HepG2 (cell line): Measurements from ENCODE around the gene GALNTL6. TPM values are rescaled to one million over a fixed set of nuclear protein-coding genes. Genes with fewer than 3 reads are reported as not detected.

ENCODE experiments used
- ATAC-seq: fragments of 200-7000 bp; cut with Tn5 transposase; 3 replicates; pipeline ENCODE4 v1.9.1; 2020; ENCODE audit warnings: mild to moderate bottlenecking, moderate library complexity
- BruUV-seq: library from RNA; stranded (reverse); fragments of 400-500 nt; replicated peaks from 2 replicates; lab custom pipeline; 2021; lab: Mats Ljungman, UMichigan
- CTCF ChIA-PET: fragments of 300-600 bp; formaldehyde crosslinking; extraction: SDS; loops from one replicate; lab custom pipeline; 2021; ENCODE audit warnings: low total read pairs, inconsistent platforms, low intra/inter-chr PET ratio; lab: Yijun Ruan, JAX
- POLR2A ChIA-PET: fragments of 350-600 bp; sonication (Branson Sonifier 250); formaldehyde crosslinking; loops from one replicate; lab custom pipeline; 2020; ENCODE audit warnings: antibody characterized with exemption, inconsistent platforms; lab: Yijun Ruan, JAX
- DNase-seq: peaks from one replicate; pipeline ENCODE4 v3.0.0-alpha.2; 2015; ENCODE audit warnings: low spot score
- FAIRE-seq: peaks from 3 replicates; lab custom pipeline; 2011; peaks lifted over from hg19 to GRCh38; lab: Jason Lieb, UNC
- H2AFZ ChIP-seq: one replicate; pipeline ENCODE4 v1.6.1; 2011; ENCODE audit warnings: low read length, inconsistent platforms
- H3K27ac ChIP-seq: fragments of 300-600 bp; 3 replicates; pipeline ENCODE4 v1.8.0; 2011; ENCODE audit warnings: mixed run types, mild to moderate bottlenecking, mixed read lengths, low read length, inconsistent platforms; ENCODE audit not compliant: insufficient read depth; ENCODE audit errors: extremely low read length
- H3K27me3 ChIP-seq, 2 experiments: fragments of 200-600 bp in 1 of 2; 2 replicates in 1 of 2; 3 replicates in 1 of 2; pipeline versions ENCODE4 v1.6.0 to v1.8.0; 2011; ENCODE audit warnings: low read length in 2 of 2, mild to moderate bottlenecking in 2 of 2, moderate library complexity in 2 of 2, inconsistent platforms in 1 of 2; ENCODE audit not compliant: insufficient read depth in 2 of 2, control insufficient read depth in 1 of 2
- H3K36me3 ChIP-seq, 2 experiments: fragments of 200-600 bp in 1 of 2; replicated peaks in 1 of 2; 2 replicates in 1 of 2; 3 replicates in 1 of 2; pipeline versions ENCODE4 v1.5.1 to v1.8.0; 2011; ENCODE audit warnings: low read length in 2 of 2, inconsistent platforms in 1 of 2; ENCODE audit not compliant: insufficient read depth in 2 of 2, control insufficient read depth in 1 of 2
- H3K4me1 ChIP-seq: 2 replicates; pipeline ENCODE4 v1.5.1; 2012; ENCODE audit warnings: low read length, inconsistent platforms; ENCODE audit not compliant: insufficient read depth
- H3K4me2 ChIP-seq: 2 replicates; pipeline ENCODE4 v1.6.0; 2011; ENCODE audit warnings: low read depth, low read length, inconsistent platforms
- H3K4me3 ChIP-seq, 3 experiments: fragments of 200-600 bp in 1 of 3; sonication (generic), shearing (Covaris generic) in 1 of 3; replicated peaks in 1 of 3; 2 replicates each; pipeline ENCODE4 v1.5.1; 2011 to 2016; ENCODE audit warnings: low read length in 3 of 3, inconsistent platforms in 2 of 3, low read depth in 2 of 3, mild to moderate bottlenecking in 2 of 3, control low read depth in 1 of 3, mixed read lengths in 1 of 3; ENCODE audit not compliant: insufficient read depth in 1 of 3
- H3K79me2 ChIP-seq: one replicate; pipeline ENCODE4 v1.6.1; 2011; ENCODE audit warnings: low read length, inconsistent platforms; ENCODE audit not compliant: insufficient read depth
- H3K9ac ChIP-seq: 2 replicates; pipeline ENCODE4 v1.6.0; 2011; ENCODE audit warnings: mild to moderate bottlenecking, low read depth, low read length, inconsistent platforms; ENCODE audit not compliant: insufficient read depth
- H3K9me3 ChIP-seq: 2 replicates; pipeline ENCODE4 v1.5.1; 2012; ENCODE audit warnings: mild to moderate bottlenecking, low read length
- H4K20me1 ChIP-seq: 2 replicates; pipeline ENCODE4 v1.6.0; 2011; ENCODE audit warnings: inconsistent platforms, mild to moderate bottlenecking, low read length, moderate library complexity; ENCODE audit not compliant: insufficient read depth
- CC2D1A ChIP-seq: sonication (generic); formaldehyde crosslinking; IDR thresholded peaks from 2 replicates; pipeline ENCODE4 v1.8.1; 2023; ENCODE audit warnings: mild to moderate bottlenecking, missing genetic modification reagents
- CREB1 ChIP-seq, 2 experiments: fragments of 450-650 bp in 1 of 2; IDR thresholded peaks; 2 replicates each; pipeline ENCODE4 v1.6.1; 2016 to 2017; ENCODE audit warnings: control low read depth in 1 of 2, mild to moderate bottlenecking in 1 of 2, missing compliant biosample characterization in 1 of 2, missing genetic modification characterization in 1 of 2
- KLF11 ChIP-seq: IDR thresholded peaks from 2 replicates; pipeline ENCODE4 v1.6.1; 2016; ENCODE audit warnings: missing compliant biosample characterization
- KLF13 ChIP-seq: sonication (generic); formaldehyde crosslinking; IDR thresholded peaks from 2 replicates; pipeline ENCODE4 v1.4.0; 2020; ENCODE audit warnings: mild to moderate bottlenecking, missing genetic modification reagents
- MXI1 ChIP-seq: IDR thresholded peaks from 3 replicates; pipeline ENCODE4 v1.6.1; 2012; ENCODE audit warnings: low read depth, low read length, inconsistent platforms, borderline replicate concordance
- NR2F1 ChIP-seq, 2 experiments: fragments of 450-650 bp in 1 of 2; formaldehyde crosslinking in 1 of 2; IDR thresholded peaks; 2 replicates each; pipeline versions ENCODE4 v1.5.0 to v1.6.1; 2016 to 2020; ENCODE audit warnings: mild to moderate bottlenecking in 1 of 2, missing compliant biosample characterization in 1 of 2, missing genetic modification reagents in 1 of 2, moderate library complexity in 1 of 2
- ZFAT ChIP-seq: sonication (generic); formaldehyde crosslinking; conservative IDR thresholded peaks from 2 replicates; pipeline ENCODE4 v1.8.1; 2023; ENCODE audit warnings: missing genetic modification reagents, inconsistent platforms
- ZFP36 ChIP-seq: fragments of 150-350 bp; IDR thresholded peaks from 2 replicates; pipeline ENCODE4 v1.6.1; 2018; ENCODE audit warnings: borderline replicate concordance, low read length, low read depth; ENCODE audit not compliant: partially characterized antibody
- ZNF33A ChIP-seq: sonication (generic); formaldehyde crosslinking; IDR thresholded peaks from 2 replicates; pipeline ENCODE4 v1.5.1; 2020; ENCODE audit warnings: missing genetic modification reagents, mild to moderate bottlenecking, moderate library complexity, borderline replicate concordance
- WGBS: methylation state at CpG from one replicate; pipeline ENCODE4 v1.1.6; 2017; ENCODE audit warnings: low lambda C conversion rate; 5-methylcytosine and 5-hydroxymethylcytosine counted together
- in situ Hi-C: cut with HindIII; loops from 2 replicates; pipeline ENCODE4 v1.10.0; 2017; ENCODE audit warnings: low pct_unique_long_range_greater_than_20kb; ENCODE audit not compliant: extremely low pct_ligation_motif_present
- intact Hi-C: fragments of 100-400 bp; cut with micrococcal nuclease; formaldehyde crosslinking; loops from one replicate; pipeline ENCODE4 v1.10.0; 2022; ENCODE audit not compliant: unreplicated experiment
- polyA plus RNA-seq, 8 experiments: library from polyadenylated mRNA; depleted of rRNA in 3 of 8; stranded (reverse) in 7 of 8; unstranded in 1 of 8; fragments of >200 nt; fragmentation: Illumina TruSeq in 4 of 8; extraction: Trizol in 4 of 8; gene quantifications; 2 replicates each; pipeline versions ENCODE4 v1.2.1 to v1.2.3, GENCODE V29; 2011 to 2016; ENCODE audit warnings: low read depth in 4 of 8, missing spikeins in 1 of 8, mixed read lengths in 1 of 8; ENCODE audit not compliant: insufficient read depth in 1 of 8
- total RNA-seq, 5 experiments: library from RNA; depleted of rRNA; stranded (reverse); fragments of >200 nt; fragmentation: Illumina TruSeq; extraction: Trizol; gene quantifications; 2 replicates each; pipeline ENCODE4 v1.2.3, GENCODE V29; 2016; ENCODE audit warnings: low read depth in 1 of 5
- TF ChIP-seq, protein P1 (sequence below): sonication (generic); formaldehyde crosslinking; IDR thresholded peaks from 2 replicates; pipeline ENCODE4 v1.4.0; 2020; ENCODE audit warnings: missing genetic modification reagents
- TF ChIP-seq, protein P2 (sequence below): sonication (generic); formaldehyde crosslinking; IDR thresholded peaks from 2 replicates; pipeline ENCODE4; 2020; ENCODE audit warnings: missing genetic modification reagents, mild to moderate bottlenecking, borderline replicate concordance

Gene GALNTL6
- total and polyA plus RNA-seq, 2 of the 13 experiments (the other 11 are each of a cell fraction or from before 2014, with no cell fraction given) = not detected

DNA sequence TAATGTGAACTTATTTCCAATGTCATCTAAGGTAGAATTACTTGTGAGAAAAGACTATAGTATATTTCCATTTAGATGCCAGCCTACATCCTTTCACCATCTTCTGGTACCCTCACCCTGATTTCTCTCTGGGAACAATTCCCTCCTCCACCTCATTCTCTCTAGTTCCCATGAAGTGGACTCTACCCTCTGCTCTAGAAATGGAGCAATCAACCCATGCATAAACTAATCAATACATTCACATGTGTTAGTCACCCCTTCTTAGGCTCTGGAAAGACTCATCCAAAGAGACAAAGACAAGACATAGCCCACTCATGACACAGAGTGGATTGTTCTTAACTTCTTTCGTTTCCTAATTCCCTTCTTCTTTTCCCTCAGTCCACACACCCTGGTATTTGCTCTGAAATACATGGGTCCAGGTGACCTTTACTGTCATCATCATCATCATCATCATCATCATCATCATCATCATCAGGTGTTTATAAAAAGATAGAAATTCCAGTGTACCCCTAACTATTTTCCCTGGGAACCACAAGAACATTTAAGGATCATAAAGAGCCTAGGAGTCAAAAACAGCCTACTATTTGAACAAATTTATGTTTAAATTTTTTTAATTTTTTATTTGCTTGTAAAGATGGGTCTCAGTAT, 1056.5 kb downstream of the GALNTL6 start:
- Histone ChIP-seq H3K4me2 (no peak overlapping the region), H3K9ac (no peak overlapping the region), H3K9me3 (no peaks in the 10 kb centered on the region), H3K79me2 (no peaks in the 10 kb centered on the region), H3K27ac (no peak overlapping the region), H3K4me3 (no peak overlapping the region), H3K27me3 (no peaks in the 10 kb centered on the region), H4K20me1 (no peaks in the 10 kb centered on the region), H3K36me3 (no peaks in the 10 kb centered on the region), H2AFZ (no peak overlapping the region), H3K4me1 (no peaks in the 10 kb centered on the region)
- ChIA-PET POLR2A (no interaction called here), CTCF (no interaction called here)
- intact Hi-C loops = no loop called here
- DNase-seq (no peak), FAIRE-seq (no peak), ATAC-seq (no peak)
- WGBS = 5% methylated on average over 1 of the region's 1 CpG
- BruUV-seq = no TSS peak
- in situ Hi-C loops = no loop called here
- TF ChIP-seq ZNF33A (no peak), CREB1 (IDR thresholded peaks at IDR 0.05) (peak; percentile 83), CREB1 (CRISPR knock-in tag; IDR thresholded peaks at IDR 0.05) (no peak)

DNA sequence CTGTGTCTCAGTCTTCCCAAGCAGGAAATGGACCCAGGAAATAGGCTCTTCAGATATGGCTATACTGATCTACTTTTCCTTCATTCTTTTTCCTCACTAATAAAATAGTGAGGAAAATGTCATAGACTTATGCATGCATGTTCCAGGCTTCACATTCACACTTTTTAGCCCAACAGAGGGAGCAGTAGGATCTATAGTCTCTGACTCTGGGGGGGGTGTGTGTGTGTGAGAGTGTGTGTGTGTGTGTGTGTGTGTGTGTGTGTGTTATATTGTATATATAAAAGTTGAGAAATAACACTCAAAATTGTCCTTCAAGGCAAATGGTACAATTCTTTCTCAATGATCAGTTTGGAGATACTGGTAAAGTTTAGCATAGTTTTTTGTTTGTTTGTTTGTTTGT, 1058.2 kb downstream of the GALNTL6 start:
- in situ Hi-C loops = no loop called here
- POLR2A ChIA-PET = no interaction called here
- Histone ChIP-seq H3K79me2 (no peaks in the 10 kb centered on the region), H3K27me3 (no peaks in the 10 kb centered on the region), H2AFZ (no peak overlapping the region), H3K4me1 (no peaks in the 10 kb centered on the region), H3K4me3 (no peak overlapping the region), H3K9me3 (no peaks in the 10 kb centered on the region), H3K36me3 (no peaks in the 10 kb centered on the region), H3K4me2 (no peak overlapping the region)
- intact Hi-C loops = no loop called here
- ATAC-seq (no peak), FAIRE-seq (no peak)
- CTCF ChIA-PET = no interaction called here
- BruUV-seq = no TSS peak
- no peak for TF ChIP-seq KLF13
- no peak for TF ChIP-seq ZFAT (CRISPR knock-in tag)
- TF ChIP-seq CC2D1A (CRISPR knock-in tag) = no peak
- no peak for TF ChIP-seq KLF11 (CRISPR knock-in tag)
- no peak for TF ChIP-seq NR2F1 (CRISPR knock-in tag; IDR thresholded peaks at IDR 0.05)
- no peak for TF ChIP-seq MXI1
- TF ChIP-seq, protein P1, sequence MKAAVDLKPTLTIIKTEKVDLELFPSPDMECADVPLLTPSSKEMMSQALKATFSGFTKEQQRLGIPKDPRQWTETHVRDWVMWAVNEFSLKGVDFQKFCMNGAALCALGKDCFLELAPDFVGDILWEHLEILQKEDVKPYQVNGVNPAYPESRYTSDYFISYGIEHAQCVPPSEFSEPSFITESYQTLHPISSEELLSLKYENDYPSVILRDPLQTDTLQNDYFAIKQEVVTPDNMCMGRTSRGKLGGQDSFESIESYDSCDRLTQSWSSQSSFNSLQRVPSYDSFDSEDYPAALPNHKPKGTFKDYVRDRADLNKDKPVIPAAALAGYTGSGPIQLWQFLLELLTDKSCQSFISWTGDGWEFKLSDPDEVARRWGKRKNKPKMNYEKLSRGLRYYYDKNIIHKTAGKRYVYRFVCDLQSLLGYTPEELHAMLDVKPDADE (CRISPR knock-in tag) = no peak
- TF ChIP-seq ZFP36 = no peak
- TF ChIP-seq, protein P2, sequence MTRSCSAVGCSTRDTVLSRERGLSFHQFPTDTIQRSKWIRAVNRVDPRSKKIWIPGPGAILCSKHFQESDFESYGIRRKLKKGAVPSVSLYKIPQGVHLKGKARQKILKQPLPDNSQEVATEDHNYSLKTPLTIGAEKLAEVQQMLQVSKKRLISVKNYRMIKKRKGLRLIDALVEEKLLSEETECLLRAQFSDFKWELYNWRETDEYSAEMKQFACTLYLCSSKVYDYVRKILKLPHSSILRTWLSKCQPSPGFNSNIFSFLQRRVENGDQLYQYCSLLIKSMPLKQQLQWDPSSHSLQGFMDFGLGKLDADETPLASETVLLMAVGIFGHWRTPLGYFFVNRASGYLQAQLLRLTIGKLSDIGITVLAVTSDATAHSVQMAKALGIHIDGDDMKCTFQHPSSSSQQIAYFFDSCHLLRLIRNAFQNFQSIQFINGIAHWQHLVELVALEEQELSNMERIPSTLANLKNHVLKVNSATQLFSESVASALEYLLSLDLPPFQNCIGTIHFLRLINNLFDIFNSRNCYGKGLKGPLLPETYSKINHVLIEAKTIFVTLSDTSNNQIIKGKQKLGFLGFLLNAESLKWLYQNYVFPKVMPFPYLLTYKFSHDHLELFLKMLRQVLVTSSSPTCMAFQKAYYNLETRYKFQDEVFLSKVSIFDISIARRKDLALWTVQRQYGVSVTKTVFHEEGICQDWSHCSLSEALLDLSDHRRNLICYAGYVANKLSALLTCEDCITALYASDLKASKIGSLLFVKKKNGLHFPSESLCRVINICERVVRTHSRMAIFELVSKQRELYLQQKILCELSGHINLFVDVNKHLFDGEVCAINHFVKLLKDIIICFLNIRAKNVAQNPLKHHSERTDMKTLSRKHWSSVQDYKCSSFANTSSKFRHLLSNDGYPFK (CRISPR knock-in tag) = no peak
- TF ChIP-seq, all 625 proteins: peak for 0
- Histone ChIP-seq H3K9ac (no peak overlapping the region), H3K27ac (no peak overlapping the region), H4K20me1 (no peaks in the 10 kb centered on the region)
- DNase-seq = no peak
